ENCODE results near the gene GIT1. TPM values are rescaled to one million over a fixed set of nuclear protein-coding genes. Genes with fewer than 3 reads are reported as not detected.

GIT1 gene
- total RNA-seq, 1 donor from 2014 or later = 108 TPM

DNA sequence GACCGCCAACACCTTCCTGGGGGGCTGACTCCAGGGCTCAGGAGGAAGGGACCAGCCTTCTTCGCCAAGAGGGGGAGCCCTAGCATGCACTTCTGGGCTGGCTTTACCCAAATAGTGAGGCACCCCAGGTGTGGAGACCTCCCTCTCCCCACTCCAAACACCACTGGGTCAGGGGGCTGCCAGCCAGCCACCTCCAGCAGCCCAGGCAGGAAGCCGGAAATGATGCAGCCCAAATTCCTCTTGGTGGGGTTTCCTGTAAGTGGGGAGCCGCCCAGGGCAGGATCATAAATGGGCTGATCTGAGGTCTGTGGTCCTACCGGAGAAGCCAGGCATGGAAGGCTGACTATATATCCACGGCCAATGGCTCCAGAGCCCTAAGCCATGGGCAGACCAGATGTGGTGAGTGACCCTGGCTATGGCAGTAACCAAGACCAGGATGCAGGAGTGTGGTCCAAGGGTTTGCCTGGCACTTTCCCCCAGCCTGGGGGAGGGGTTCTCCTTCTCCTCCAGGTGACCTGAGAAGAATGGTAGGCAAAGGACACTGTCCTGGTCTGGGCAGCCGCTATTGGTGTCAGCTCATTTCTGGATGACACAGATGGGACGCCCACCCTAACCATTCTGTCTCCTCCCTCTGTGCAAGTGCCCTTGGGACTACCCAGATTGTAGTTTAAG is 4.2 kb downstream of the GIT1 start:
- H3K9me3 Mint-ChIP-seq = no peaks in the 10 kb centered on the region
- H3K4me3 Mint-ChIP-seq = no peak overlapping the region
- TF ChIP-seq, protein P1, sequence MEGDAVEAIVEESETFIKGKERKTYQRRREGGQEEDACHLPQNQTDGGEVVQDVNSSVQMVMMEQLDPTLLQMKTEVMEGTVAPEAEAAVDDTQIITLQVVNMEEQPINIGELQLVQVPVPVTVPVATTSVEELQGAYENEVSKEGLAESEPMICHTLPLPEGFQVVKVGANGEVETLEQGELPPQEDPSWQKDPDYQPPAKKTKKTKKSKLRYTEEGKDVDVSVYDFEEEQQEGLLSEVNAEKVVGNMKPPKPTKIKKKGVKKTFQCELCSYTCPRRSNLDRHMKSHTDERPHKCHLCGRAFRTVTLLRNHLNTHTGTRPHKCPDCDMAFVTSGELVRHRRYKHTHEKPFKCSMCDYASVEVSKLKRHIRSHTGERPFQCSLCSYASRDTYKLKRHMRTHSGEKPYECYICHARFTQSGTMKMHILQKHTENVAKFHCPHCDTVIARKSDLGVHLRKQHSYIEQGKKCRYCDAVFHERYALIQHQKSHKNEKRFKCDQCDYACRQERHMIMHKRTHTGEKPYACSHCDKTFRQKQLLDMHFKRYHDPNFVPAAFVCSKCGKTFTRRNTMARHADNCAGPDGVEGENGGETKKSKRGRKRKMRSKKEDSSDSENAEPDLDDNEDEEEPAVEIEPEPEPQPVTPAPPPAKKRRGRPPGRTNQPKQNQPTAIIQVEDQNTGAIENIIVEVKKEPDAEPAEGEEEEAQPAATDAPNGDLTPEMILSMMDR (IDR thresholded peaks at IDR 0.05; ENCODE audit: unreplicated experiment) = no peak
- no peak for DNase-seq (ENCODE audit: low spot score in 2 of 2, unreplicated experiment in 2 of 2)
- H3K27me3 Mint-ChIP-seq (ENCODE audit: low read depth) = no peaks in the 10 kb centered on the region
- peaks cover 26% of the 10 kb centered on the region for H3K4me1 Mint-ChIP-seq
- peaks cover 10% of the 10 kb centered on the region for H3K36me3 Mint-ChIP-seq
- no peak overlapping the region for H3K27ac Mint-ChIP-seq

DNA sequence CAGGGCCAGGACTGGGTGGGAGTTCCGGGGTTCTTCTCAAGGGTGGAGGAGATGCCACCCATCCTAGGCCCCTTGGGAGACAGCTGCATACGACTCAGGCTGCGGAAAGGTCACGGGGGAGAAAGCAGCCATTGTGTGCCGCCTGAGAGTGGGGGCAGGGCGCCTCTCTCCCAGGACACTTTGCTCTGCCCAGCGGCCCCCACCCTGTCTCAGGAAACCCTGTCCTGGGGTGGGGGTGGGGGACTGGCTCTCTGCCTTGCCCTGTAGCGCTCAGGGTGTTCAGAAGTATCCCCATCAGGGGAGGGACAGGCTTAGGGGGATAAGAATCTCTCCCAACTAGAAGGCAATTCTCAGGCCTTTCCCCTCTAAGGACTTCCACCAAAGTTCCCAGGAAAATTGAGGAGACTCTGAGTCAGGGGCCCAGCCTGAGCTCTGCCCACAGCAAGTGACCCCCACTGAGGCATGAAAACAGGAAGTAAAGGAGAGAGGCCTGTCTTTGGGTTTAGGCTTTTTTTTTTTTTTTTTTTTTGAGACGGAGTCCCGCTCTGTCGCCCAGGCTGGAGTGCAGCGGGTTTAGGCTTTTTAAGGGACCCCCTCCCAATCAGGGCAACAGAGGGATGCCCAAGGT is 4.9 kb downstream of the GIT1 start:
- no peaks in the 10 kb centered on the region for H3K27me3 Mint-ChIP-seq (ENCODE audit: low read depth)
- no peak overlapping the region for H3K4me3 Mint-ChIP-seq
- peak overlapping the region; percentile 59 for H3K27ac Mint-ChIP-seq
- TF ChIP-seq, protein P1 (IDR thresholded peaks at IDR 0.05; ENCODE audit: unreplicated experiment) = no peak
- H3K9me3 Mint-ChIP-seq = no peaks in the 10 kb centered on the region
- peaks cover 21% of the 10 kb centered on the region for H3K4me1 Mint-ChIP-seq
- no peak for DNase-seq (ENCODE audit: low spot score in 2 of 2, unreplicated experiment in 2 of 2)
- H3K36me3 Mint-ChIP-seq = peaks cover 15% of the 10 kb centered on the region

DNA sequence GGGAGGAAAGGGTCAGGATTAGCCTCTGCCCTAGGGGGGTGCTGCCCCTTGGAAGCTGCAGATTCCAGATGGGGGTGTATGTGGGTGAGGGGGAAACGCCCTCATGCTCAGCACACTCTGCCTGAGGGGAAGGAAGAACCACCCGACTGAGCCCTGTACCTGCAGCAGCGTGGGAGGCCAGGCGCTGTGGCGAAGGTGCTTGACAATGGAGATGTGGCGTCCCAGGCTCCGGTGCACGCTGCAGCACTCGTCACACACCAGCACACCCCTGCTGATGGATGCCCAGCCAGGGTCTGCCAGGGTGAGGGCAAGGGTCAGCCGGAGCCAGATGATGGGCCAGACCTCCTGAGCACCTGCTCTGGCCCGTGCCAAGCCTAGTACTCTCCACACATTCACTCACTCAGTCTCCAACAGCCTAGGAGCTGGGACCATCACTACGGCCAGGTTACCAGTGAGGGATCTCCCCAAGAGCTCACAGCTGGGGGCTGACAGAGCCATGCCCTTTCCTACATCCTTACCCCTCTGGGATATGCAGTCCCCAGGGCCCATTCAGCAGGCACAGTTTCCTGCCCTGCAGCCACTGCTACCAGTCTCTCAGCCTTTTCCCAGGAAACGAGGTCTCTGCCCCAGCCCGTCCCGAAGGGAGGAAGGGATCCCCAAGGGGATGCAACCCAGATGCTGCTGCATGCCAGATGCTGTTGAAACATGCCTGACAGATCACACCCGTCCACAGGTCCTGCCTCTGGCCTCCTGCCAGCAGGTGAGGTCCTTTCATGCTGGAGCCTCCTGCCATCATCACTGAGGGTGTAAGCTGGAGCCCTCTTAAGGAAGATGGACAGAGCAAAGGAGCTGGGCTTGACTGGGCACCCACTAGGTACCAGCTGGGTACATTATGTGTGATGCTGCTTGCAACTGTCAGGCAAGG is 5.9 kb downstream of the GIT1 start:
- no peak for DNase-seq (ENCODE audit: low spot score in 2 of 2, unreplicated experiment in 2 of 2)
- no peak overlapping the region for H3K27ac Mint-ChIP-seq
- no peaks in the 10 kb centered on the region for H3K27me3 Mint-ChIP-seq (ENCODE audit: low read depth)
- no peaks in the 10 kb centered on the region for H3K9me3 Mint-ChIP-seq
- peaks cover 21% of the 10 kb centered on the region for H3K4me1 Mint-ChIP-seq
- no peak overlapping the region for H3K4me3 Mint-ChIP-seq
- peaks cover 15% of the 10 kb centered on the region for H3K36me3 Mint-ChIP-seq
- TF ChIP-seq, protein P1 (IDR thresholded peaks at IDR 0.05; ENCODE audit: unreplicated experiment) = no peak

DNA sequence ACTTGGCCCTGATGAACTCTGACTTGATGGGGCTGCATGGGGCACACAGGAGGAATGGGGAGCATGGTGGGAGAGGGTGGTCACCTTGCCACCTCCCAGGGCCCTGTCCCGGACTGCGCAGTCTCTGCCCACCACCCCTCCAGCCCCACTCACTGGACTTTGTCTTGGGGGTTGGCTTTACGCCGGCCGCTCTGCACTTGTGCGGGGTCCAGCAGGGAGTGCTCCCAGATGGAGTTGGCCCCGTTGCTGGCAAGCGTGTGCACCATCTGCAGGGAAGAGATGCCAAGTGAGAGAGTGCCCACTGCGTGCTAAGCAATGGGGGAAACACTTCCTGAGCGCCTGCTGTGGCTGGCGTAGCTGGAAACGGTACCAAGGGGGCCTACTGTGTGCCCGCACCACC is 6.7 kb downstream of the GIT1 start:
- TF ChIP-seq, protein P1 (IDR thresholded peaks at IDR 0.05; ENCODE audit: unreplicated experiment) = no peak
- H3K27ac Mint-ChIP-seq = no peak overlapping the region
- H3K4me1 Mint-ChIP-seq = peaks cover 15% of the 10 kb centered on the region
- DNase-seq (ENCODE audit: low spot score in 2 of 2, unreplicated experiment in 2 of 2) = no peak
- H3K9me3 Mint-ChIP-seq = no peaks in the 10 kb centered on the region
- H3K36me3 Mint-ChIP-seq = peaks cover 15% of the 10 kb centered on the region
- no peaks in the 10 kb centered on the region for H3K27me3 Mint-ChIP-seq (ENCODE audit: low read depth)
- no peak overlapping the region for H3K4me3 Mint-ChIP-seq

DNA sequence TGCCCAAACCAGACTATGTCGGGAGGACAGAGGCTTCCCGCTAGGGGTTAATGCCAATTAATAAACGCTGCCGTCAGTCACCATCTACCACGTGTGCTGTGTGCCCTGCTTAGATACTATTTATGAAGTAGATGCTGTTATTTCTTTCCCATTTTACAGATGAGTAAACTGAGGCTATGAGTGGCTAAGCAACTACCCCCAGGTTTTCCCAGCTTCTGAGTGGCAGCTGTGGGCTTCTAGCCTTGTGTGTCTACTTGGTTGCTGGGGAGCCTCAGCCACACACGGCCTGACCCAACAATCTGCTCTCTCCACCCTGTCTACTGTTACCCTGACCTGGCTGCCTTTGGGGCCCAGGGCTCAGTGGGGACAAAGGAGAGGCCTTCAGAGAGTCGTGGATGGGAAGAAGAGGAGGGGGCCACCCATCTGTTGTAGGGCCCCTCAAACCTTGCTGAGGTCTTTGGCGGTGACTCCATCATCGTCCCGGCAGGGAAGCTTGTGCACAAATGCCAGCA is 7.1 kb downstream of the GIT1 start:
- no peak for DNase-seq (ENCODE audit: low spot score in 2 of 2, unreplicated experiment in 2 of 2)
- Mint-ChIP-seq H3K27ac (no peak overlapping the region), H3K4me3 (no peak overlapping the region), H3K4me1 (peaks cover 10% of the 10 kb centered on the region), H3K36me3 (peaks cover 15% of the 10 kb centered on the region), H3K9me3 (no peaks in the 10 kb centered on the region), H3K27me3 (ENCODE audit: low read depth) (no peaks in the 10 kb centered on the region)
- TF ChIP-seq, protein P1 (IDR thresholded peaks at IDR 0.05; ENCODE audit: unreplicated experiment) = no peak
